ENCODE measurements around the gene CAGE1.

- no peak for TF ChIP-seq EZH2phosphoT487 (IDR thresholded peaks at IDR 0.05; ENCODE audit: insufficient read depth, low read depth)
- no peak for TF ChIP-seq EZH2 (IDR thresholded peaks at IDR 0.05; ENCODE audit: insufficient read depth, poor library complexity, severe bottlenecking)
These were observed 11.6 kb downstream of the CAGE1 start for GRCh38 chr6:7377961-7378360.
